Hepatocyte (in vitro differentiated cells): ENCODE measurements around the gene SCRN2. TPM values are rescaled to one million over a fixed set of nuclear protein-coding genes. Genes with fewer than 3 reads are reported as not detected.

Source experiments
- DNase-seq: peaks from one replicate; pipeline ENCODE4 v3.0.0-alpha.2; 2016; ENCODE audit warnings: low spot score
- H2AFZ ChIP-seq: fragments of 200-600 bp; sonication (generic); 2 replicates; pipeline ENCODE4 v1.6.0; 2016; ENCODE audit warnings: antibody characterized with exemption, mild to moderate bottlenecking
- H3K27ac ChIP-seq: fragments of 200-600 bp; sonication (generic); 2 replicates; pipeline ENCODE4 v1.5.1; 2016; ENCODE audit warnings: mild to moderate bottlenecking
- H3K27me3 ChIP-seq: fragments of 200-600 bp; sonication (generic); 2 replicates; pipeline ENCODE4 v1.6.1; 2016
- H3K36me3 ChIP-seq: fragments of 200-600 bp; sonication (generic); replicated peaks from 2 replicates; pipeline ENCODE4 v1.5.1; 2016; ENCODE audit warnings: low read depth; ENCODE audit not compliant: insufficient read depth
- H3K4me1 ChIP-seq: fragments of 200-600 bp; sonication (generic); 2 replicates; pipeline ENCODE4 v1.5.1; 2016; ENCODE audit warnings: mild to moderate bottlenecking, moderate library complexity; ENCODE audit not compliant: insufficient read depth
- H3K4me2 ChIP-seq: fragments of 200-600 bp; sonication (generic); 2 replicates; pipeline ENCODE4 v1.6.0; 2016
- H3K4me3 ChIP-seq: fragments of 200-600 bp; sonication (generic); 2 replicates; pipeline ENCODE4 v1.5.1; 2016; ENCODE audit warnings: mild to moderate bottlenecking
- H3K79me2 ChIP-seq: fragments of 200-600 bp; sonication (generic); 2 replicates; pipeline ENCODE4 v1.6.0; 2017; ENCODE audit warnings: mild to moderate bottlenecking
- H3K9me2 ChIP-seq: fragments of 200-600 bp; sonication (generic); replicated peaks from 2 replicates; pipeline ENCODE4 v1.6.0; 2017; ENCODE audit warnings: mild to moderate bottlenecking; ENCODE audit not compliant: insufficient read depth
- H3K9me3 ChIP-seq: fragments of 200-600 bp; sonication (generic); 2 replicates; pipeline ENCODE4 v1.5.1; 2016; ENCODE audit warnings: low read depth, mild to moderate bottlenecking
- H4K20me1 ChIP-seq: fragments of 200-600 bp; sonication (generic); 2 replicates; pipeline ENCODE4 v1.6.0; 2016; ENCODE audit warnings: mild to moderate bottlenecking; ENCODE audit not compliant: insufficient read depth, poor library complexity, severe bottlenecking
- CTCF ChIP-seq: fragments of 200-600 bp; sonication (generic); IDR thresholded peaks from 2 replicates; pipeline ENCODE4 v1.5.1; 2016; ENCODE audit warnings: antibody characterized with exemption, mild to moderate bottlenecking; ENCODE audit not compliant: poor library complexity
- EZH2 ChIP-seq: fragments of 200-600 bp; sonication (generic); IDR thresholded peaks from 2 replicates; pipeline ENCODE4 v1.6.1; 2016; ENCODE audit warnings: antibody characterized with exemption, mild to moderate bottlenecking, borderline replicate concordance
- EZH2phosphoT487 ChIP-seq: fragments of 200-600 bp; sonication (generic); IDR thresholded peaks from one replicate; pipeline ENCODE4 v1.6.1; 2018; ENCODE audit warnings: antibody characterized with exemption, mild to moderate bottlenecking, low read depth, moderate library complexity; ENCODE audit not compliant: unreplicated experiment, severe bottlenecking
- WGBS: methylation state at CpG from one replicate; pipeline ENCODE4 v1.1.6; 2016; ENCODE audit warnings: low lambda C conversion rate; ENCODE audit errors: missing lambda C conversion rate; 5-methylcytosine and 5-hydroxymethylcytosine counted together
- polyA plus RNA-seq: library from polyadenylated mRNA; unstranded; fragments of >200 nt; fragmentation: Nextera tagmentation; extraction: Ambion mirVana; gene quantifications from 2 replicates; pipeline ENCODE4 v1.2.1, GENCODE V29; 2016
- total RNA-seq: library from RNA; depleted of rRNA; stranded (reverse); fragments of >200 nt; gene quantifications from 2 replicates; pipeline ENCODE4 v1.2.3, GENCODE V29; 2014

Gene SCRN2
- total and polyA plus RNA-seq, 2 experiments from 2014 or later, result 35.3 to 59.8 TPM

GRCh38 chr17:47808036-47808829 is 32.8 kb downstream of the SCRN2 start:
- no peaks in the 10 kb centered on the region for H3K36me3 ChIP-seq
- 91% methylated on average over 20 of the region's 20 CpGs for WGBS

GRCh38 chr17:47807421-47807820 is 33.7 kb downstream of the SCRN2 start:
- H3K4me3 ChIP-seq, result no peak overlapping the region
- no peak for TF ChIP-seq CTCF
- no peak for TF ChIP-seq EZH2phosphoT487
- TF ChIP-seq EZH2, result no peak
- H3K27me3 ChIP-seq, result no peaks in the 10 kb centered on the region
- no peaks in the 10 kb centered on the region for H3K79me2 ChIP-seq
- H3K9me2 ChIP-seq, result no peaks in the 10 kb centered on the region
- H3K4me2 ChIP-seq, result no peak overlapping the region
- no peaks in the 10 kb centered on the region for H3K9me3 ChIP-seq
- no peaks in the 10 kb centered on the region for H3K36me3 ChIP-seq
- 86% methylated on average over 11 of the region's 11 CpGs for WGBS
- peaks cover 22% of the 10 kb centered on the region for H3K4me1 ChIP-seq
- H3K27ac ChIP-seq, result no peak overlapping the region
- DNase-seq, result no peak
- H4K20me1 ChIP-seq, result no peaks in the 10 kb centered on the region
- no peak overlapping the region for H2AFZ ChIP-seq

More at GRCh38 chr17:47808036-47808829, 32.8 kb downstream of the SCRN2 start:
- peaks cover 22% of the 10 kb centered on the region for H3K4me1 ChIP-seq
- H3K9me3 ChIP-seq, result no peaks in the 10 kb centered on the region
- no peak overlapping the region for H3K27ac ChIP-seq
- H3K9me2 ChIP-seq, result no peaks in the 10 kb centered on the region
- no peak overlapping the region for H3K4me3 ChIP-seq
- H2AFZ ChIP-seq, result no peak overlapping the region
- TF ChIP-seq EZH2phosphoT487, result no peak
- TF ChIP-seq CTCF, result no peak
- no peak for TF ChIP-seq EZH2
- H3K79me2 ChIP-seq, result no peaks in the 10 kb centered on the region
- DNase-seq, result no peak
- no peaks in the 10 kb centered on the region for H3K27me3 ChIP-seq
- H4K20me1 ChIP-seq, result no peaks in the 10 kb centered on the region
- H3K4me2 ChIP-seq, result no peak overlapping the region

GRCh38 chr17:47806913-47807255 is 34.2 kb downstream of the SCRN2 start:
- Histone ChIP-seq H3K9me3 (no peaks in the 10 kb centered on the region), H3K36me3 (no peaks in the 10 kb centered on the region), H2AFZ (no peak overlapping the region), H3K27ac (no peak overlapping the region), H4K20me1 (no peaks in the 10 kb centered on the region), H3K4me2 (no peak overlapping the region), H3K4me1 (peaks cover 22% of the 10 kb centered on the region), H3K79me2 (no peaks in the 10 kb centered on the region), H3K9me2 (no peaks in the 10 kb centered on the region), H3K4me3 (no peak overlapping the region), H3K27me3 (no peaks in the 10 kb centered on the region)
- TF ChIP-seq EZH2phosphoT487, result no peak
- TF ChIP-seq CTCF, result no peak
- TF ChIP-seq EZH2, result no peak
- WGBS, result 94% methylated on average over 9 of the region's 9 CpGs
- no peak for DNase-seq
